Fibroblast of lung (primary cell): Measurements from ENCODE around the gene IGSF9. TPM values are rescaled to one million over a fixed set of nuclear protein-coding genes. Genes with fewer than 3 reads are reported as not detected.
A peak's percentile ranks its signal among the peaks of the same experiment; 100 is the strongest.

ENCODE experiments used
- DNase-seq, 2 donors: peaks; one replicate each; pipeline versions ENCODE4 v3.0.0 to v3.0.0-alpha.2; 2010; ENCODE audit warnings: low read depth in 2 of 2
- H2AFZ ChIP-seq: 2 replicates; pipeline ENCODE4 v1.5.1; 2012; ENCODE audit warnings: low read length, control low read depth, inconsistent platforms
- H3K27ac ChIP-seq: 2 replicates; pipeline ENCODE4 v1.5.1; 2011; ENCODE audit warnings: low read length, control low read depth; ENCODE audit not compliant: insufficient read depth
- H3K27me3 ChIP-seq: 2 replicates; pipeline ENCODE4 v1.5.1; 2011; ENCODE audit warnings: mild to moderate bottlenecking, low read length; ENCODE audit not compliant: control insufficient read depth, insufficient read depth
- H3K36me3 ChIP-seq: 2 replicates; pipeline ENCODE4 v1.5.1; 2011; ENCODE audit warnings: low read length; ENCODE audit not compliant: control insufficient read depth, insufficient read depth
- H3K4me1 ChIP-seq: 2 replicates; pipeline ENCODE4 v1.5.1; 2011; ENCODE audit warnings: low read length; ENCODE audit not compliant: control insufficient read depth, insufficient read depth; ENCODE audit errors: extremely low read depth
- H3K4me2 ChIP-seq: 2 replicates; pipeline ENCODE4 v1.5.1; 2011; ENCODE audit warnings: low read length, control low read depth; ENCODE audit not compliant: insufficient read depth; ENCODE audit errors: extremely low read depth
- H3K4me3 ChIP-seq, 4 experiments: fragments of 200-600 bp in 1 of 4; sonication (generic) in 1 of 4; replicated peaks in 1 of 4; 2 replicates each; pipeline ENCODE4 v1.5.1; 2011 to 2016; ENCODE audit warnings: low read length in 4 of 4, low read depth in 3 of 4, mild to moderate bottlenecking in 3 of 4, control low read depth in 2 of 4, inconsistent platforms in 1 of 4, mixed read lengths in 1 of 4; ENCODE audit not compliant: insufficient read depth in 1 of 4; ENCODE audit errors: control extremely low read depth in 1 of 4
- H3K79me2 ChIP-seq: 2 replicates; pipeline ENCODE4 v1.5.1; 2012; ENCODE audit warnings: mild to moderate bottlenecking, low read length, inconsistent platforms; ENCODE audit not compliant: control insufficient read depth, insufficient read depth
- H3K9ac ChIP-seq: 2 replicates; pipeline ENCODE4 v1.5.1; 2011; ENCODE audit warnings: mild to moderate bottlenecking, low read length, control low read depth; ENCODE audit not compliant: insufficient read depth
- H3K9me3 ChIP-seq: 2 replicates; pipeline ENCODE4 v1.5.1; 2012; ENCODE audit warnings: low read depth, low read length; ENCODE audit not compliant: control insufficient read depth, insufficient read depth
- H4K20me1 ChIP-seq: 2 replicates; pipeline ENCODE4 v1.5.1; 2011; ENCODE audit warnings: low read length; ENCODE audit not compliant: control insufficient read depth, insufficient read depth; ENCODE audit errors: extremely low read depth
- EZH2 ChIP-seq: IDR thresholded peaks from 2 replicates; pipeline ENCODE4 v1.5.1; 2012; ENCODE audit warnings: low read length, control low read depth, mild to moderate bottlenecking; ENCODE audit errors: missing control alignments
- polyA plus RNA-seq, 2 donors: library from polyadenylated mRNA; depleted of rRNA in 1 of 2; stranded (reverse) in 1 of 2; unstranded in 1 of 2; fragments of >200 nt; gene quantifications; 2 replicates each; pipeline ENCODE4 v1.2.1, GENCODE V29; 2011 to 2012; ENCODE audit warnings: missing spikeins in 1 of 2
- total RNA-seq: library from RNA; depleted of rRNA; stranded (reverse); fragments of >200 nt; gene quantifications from 2 replicates; pipeline ENCODE4 v1.2.1, GENCODE V29; 2014
- TF ChIP-seq, protein P1 (sequence below), 2 donors: IDR thresholded peaks in 1 of 2; conservative IDR thresholded peaks in 1 of 2; 1 replicate in 1 of 2; 2 replicates in 1 of 2; pipeline ENCODE4 v1.5.1; 2011 to 2012; ENCODE audit warnings: low read length in 2 of 2, control low read depth in 1 of 2, inconsistent platforms in 1 of 2, low read depth in 1 of 2, mild to moderate bottlenecking in 1 of 2

IGSF9 gene
- total and polyA plus RNA-seq, 2 donors (not counting 1 experiment from before 2014, with no cell fraction given): under 0.01 TPM; not detected in 1

DNA sequence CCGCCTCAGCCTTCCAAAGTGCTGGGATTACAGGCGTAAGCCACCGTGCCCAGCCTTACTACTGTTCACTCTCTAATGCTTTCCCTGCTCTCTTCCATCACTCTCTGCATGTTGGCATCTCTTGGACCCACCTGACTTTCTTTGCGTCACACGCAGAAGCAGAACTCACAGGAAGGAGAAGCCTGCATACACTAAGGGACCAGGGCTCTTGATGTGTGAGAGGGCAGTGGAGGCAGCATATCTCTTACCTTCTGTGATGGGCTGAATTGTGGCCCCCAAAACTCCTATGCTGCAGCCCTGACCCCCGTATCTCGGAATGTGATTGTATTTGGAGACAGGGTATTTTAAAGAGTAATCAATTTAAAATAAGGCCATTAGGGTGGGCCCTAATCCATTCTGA lies 35.4 kb upstream of the IGSF9 start:
- no peaks in the 10 kb centered on the region for H4K20me1 ChIP-seq
- TF ChIP-seq EZH2: no peak
- TF ChIP-seq, protein P1, sequence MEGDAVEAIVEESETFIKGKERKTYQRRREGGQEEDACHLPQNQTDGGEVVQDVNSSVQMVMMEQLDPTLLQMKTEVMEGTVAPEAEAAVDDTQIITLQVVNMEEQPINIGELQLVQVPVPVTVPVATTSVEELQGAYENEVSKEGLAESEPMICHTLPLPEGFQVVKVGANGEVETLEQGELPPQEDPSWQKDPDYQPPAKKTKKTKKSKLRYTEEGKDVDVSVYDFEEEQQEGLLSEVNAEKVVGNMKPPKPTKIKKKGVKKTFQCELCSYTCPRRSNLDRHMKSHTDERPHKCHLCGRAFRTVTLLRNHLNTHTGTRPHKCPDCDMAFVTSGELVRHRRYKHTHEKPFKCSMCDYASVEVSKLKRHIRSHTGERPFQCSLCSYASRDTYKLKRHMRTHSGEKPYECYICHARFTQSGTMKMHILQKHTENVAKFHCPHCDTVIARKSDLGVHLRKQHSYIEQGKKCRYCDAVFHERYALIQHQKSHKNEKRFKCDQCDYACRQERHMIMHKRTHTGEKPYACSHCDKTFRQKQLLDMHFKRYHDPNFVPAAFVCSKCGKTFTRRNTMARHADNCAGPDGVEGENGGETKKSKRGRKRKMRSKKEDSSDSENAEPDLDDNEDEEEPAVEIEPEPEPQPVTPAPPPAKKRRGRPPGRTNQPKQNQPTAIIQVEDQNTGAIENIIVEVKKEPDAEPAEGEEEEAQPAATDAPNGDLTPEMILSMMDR (conservative IDR thresholded peaks at IDR 0.05 in 1 of 2, IDR thresholded peaks at IDR 0.05 in 1 of 2; ENCODE audit: low read depth in 1 of 2, low read length in 2 of 2): no peak

DNA sequence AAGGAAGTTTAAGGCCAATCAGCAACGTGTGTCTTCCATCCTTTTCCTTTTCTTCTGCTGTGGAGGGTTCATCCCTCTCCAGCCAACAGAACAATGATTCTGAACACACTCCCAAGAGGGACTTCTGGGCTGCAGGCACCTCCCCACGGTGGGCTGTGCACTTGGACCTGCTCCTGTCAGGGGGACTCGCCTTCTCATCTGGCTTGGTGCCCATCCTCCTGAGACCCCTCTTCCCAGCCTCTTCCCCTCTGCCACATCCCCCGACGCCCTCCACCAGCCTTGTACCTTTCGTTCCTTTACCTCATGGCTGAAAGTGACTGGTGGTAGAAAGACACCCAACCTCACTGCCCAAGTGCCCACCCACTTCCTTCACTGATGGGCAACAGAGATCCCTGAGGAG lies 34.7 kb upstream of the IGSF9 start:
- Histone ChIP-seq H3K36me3 (no peaks in the 10 kb centered on the region), H3K9ac (no peak overlapping the region), H3K4me2 (no peak overlapping the region), H4K20me1 (no peaks in the 10 kb centered on the region), H3K27me3 (peaks cover 8% of the 10 kb centered on the region), H3K4me1 (no peaks in the 10 kb centered on the region), H3K79me2 (no peaks in the 10 kb centered on the region), H3K9me3 (no peaks in the 10 kb centered on the region), H2AFZ (no peak overlapping the region), H3K4me3 (no peak overlapping the region), H3K27ac (no peak overlapping the region)
- DNase-seq: no peak
- TF ChIP-seq EZH2: no peak
- TF ChIP-seq, protein P1 (conservative IDR thresholded peaks at IDR 0.05 in 1 of 2, IDR thresholded peaks at IDR 0.05 in 1 of 2; ENCODE audit: low read depth in 1 of 2, low read length in 2 of 2): no peak

More for the DNA sequence above, 35.4 kb upstream of the IGSF9 start:
- Histone ChIP-seq H3K9ac (no peak overlapping the region), H3K9me3 (no peaks in the 10 kb centered on the region), H3K4me2 (no peak overlapping the region), H3K27me3 (peaks cover 3% of the 10 kb centered on the region), H2AFZ (no peak overlapping the region), H3K79me2 (no peaks in the 10 kb centered on the region), H3K4me3 (no peak overlapping the region), H3K36me3 (no peaks in the 10 kb centered on the region), H3K27ac (no peak overlapping the region), H3K4me1 (no peaks in the 10 kb centered on the region)
- no peak for DNase-seq

DNA sequence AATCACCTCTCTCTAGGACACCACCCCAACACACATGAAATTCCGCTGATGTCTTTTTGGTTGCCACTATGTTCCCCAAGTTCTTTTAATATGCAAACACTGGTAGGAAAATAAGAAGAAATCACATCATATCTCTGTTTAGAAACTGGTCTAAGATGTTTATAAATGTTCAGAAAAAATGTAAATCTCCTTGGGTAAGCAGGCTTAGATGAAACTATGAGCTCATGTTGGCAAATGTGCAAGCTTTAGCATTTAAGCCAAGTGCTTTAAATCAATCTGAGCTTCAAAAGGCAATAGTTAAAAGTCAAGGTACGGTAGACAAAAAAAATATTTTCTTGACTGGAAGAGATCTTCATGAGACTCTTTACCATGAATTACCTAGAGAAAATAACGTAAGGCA lies 33.8 kb upstream of the IGSF9 start:
- H3K27me3 ChIP-seq: peaks cover 8% of the 10 kb centered on the region
- H2AFZ ChIP-seq: no peak overlapping the region
- H3K4me2 ChIP-seq: no peak overlapping the region
- no peaks in the 10 kb centered on the region for H3K4me1 ChIP-seq
- H4K20me1 ChIP-seq: no peaks in the 10 kb centered on the region
- no peaks in the 10 kb centered on the region for H3K79me2 ChIP-seq
- H3K27ac ChIP-seq: no peak overlapping the region
- DNase-seq: peak in 1 of 2 donors; percentile 74
- no peaks in the 10 kb centered on the region for H3K9me3 ChIP-seq
- H3K36me3 ChIP-seq: no peaks in the 10 kb centered on the region
- no peak for TF ChIP-seq EZH2
- TF ChIP-seq, protein P1 (conservative IDR thresholded peaks at IDR 0.05 in 1 of 2, IDR thresholded peaks at IDR 0.05 in 1 of 2; ENCODE audit: low read depth in 1 of 2, low read length in 2 of 2): no peak
- H3K9ac ChIP-seq: no peak overlapping the region
- H3K4me3 ChIP-seq: no peak overlapping the region
